ENCODE data around the gene FXYD5.
"Not testable (repeated sequence)": the region's sequence is repeated elsewhere in the genome, so short reads cannot be mapped to it uniquely, and the experiment has no call there.

FXYD5 gene

DNA sequence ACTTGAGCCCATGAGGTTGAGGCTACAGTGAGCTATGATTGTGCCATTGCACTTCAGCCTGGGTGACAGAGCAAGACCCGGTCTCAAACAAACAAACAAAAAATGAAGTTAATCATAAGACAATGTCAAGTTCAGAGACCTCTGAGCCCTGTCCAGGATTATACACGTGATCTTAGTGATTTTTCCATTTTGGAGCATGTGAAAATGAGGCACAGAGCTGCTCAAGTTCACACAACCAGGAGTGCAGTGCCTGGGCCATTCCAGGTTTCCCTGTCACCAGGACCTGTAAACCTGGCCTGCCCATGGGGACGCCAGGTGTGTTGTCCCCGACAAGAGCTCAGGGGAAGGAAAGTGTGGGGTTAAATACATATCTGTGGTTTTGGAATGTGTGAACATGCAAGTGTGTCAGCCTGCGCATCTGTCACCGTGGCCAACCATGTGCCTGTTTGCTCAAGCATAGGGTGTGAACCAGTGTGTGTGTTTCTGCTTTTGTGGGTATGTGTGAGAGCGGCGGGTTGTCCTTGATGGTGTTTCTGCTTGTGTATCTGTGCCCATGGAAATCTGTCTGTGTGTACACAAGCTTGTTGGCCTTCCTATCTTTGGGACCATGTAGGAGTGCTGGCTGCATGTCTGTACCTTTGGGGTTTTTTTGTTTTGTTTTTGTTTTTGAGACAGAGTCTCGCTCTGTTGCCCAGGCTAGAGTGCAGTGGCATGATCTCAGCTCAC, 17.4 kb upstream of the FXYD5 start:
- DNase-seq (ENCODE audit: low read depth), result no peak

DNA sequence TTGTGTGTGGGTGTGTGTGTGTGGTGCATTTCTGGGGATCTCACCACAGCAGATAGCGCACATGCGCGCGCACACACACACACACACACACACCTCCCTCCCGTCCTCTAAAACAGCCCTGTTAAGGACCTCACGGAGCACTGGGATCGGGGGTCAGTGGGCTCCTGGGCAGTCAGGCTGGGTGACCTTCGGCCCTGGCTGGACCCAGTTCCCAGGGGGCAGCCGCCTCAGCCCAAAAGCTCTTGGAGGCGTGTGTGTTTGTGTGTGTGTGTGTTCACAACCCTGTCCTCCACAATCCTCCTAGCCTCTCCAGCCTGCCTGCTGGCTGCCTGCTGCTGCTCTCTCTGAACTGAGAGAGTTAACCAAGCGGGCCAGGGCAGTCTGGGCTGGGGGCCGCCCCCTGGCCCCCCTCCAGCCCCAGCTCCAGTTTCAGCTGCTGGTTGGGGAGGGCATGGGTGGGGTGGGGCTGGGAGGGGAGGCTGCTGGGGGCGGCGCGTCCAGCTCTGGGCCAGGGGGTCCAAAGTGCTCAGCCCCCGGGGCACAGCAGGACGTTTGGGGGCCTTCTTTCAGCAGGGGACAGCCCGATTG, 16.1 kb upstream of the FXYD5 start, which contains the start of gene FXYD1:
TSS of gene FXYD1 (plus strand) at position 520 of the 588 bp plus-strand sequence. CDS start 1,256 bp downstream, outside the sequence.
- DNase-seq (ENCODE audit: low read depth), result no peak

- DNase-seq (ENCODE audit: low read depth), result no peak
Observed at GRCh38 chr19:35140207-35140961, 14.2 kb upstream of the FXYD5 start.

GRCh38 chr19:35140962-35141836, 13.3 kb upstream of the FXYD5 start:
- peak; percentile 91 for DNase-seq (ENCODE audit: low read depth)

DNA sequence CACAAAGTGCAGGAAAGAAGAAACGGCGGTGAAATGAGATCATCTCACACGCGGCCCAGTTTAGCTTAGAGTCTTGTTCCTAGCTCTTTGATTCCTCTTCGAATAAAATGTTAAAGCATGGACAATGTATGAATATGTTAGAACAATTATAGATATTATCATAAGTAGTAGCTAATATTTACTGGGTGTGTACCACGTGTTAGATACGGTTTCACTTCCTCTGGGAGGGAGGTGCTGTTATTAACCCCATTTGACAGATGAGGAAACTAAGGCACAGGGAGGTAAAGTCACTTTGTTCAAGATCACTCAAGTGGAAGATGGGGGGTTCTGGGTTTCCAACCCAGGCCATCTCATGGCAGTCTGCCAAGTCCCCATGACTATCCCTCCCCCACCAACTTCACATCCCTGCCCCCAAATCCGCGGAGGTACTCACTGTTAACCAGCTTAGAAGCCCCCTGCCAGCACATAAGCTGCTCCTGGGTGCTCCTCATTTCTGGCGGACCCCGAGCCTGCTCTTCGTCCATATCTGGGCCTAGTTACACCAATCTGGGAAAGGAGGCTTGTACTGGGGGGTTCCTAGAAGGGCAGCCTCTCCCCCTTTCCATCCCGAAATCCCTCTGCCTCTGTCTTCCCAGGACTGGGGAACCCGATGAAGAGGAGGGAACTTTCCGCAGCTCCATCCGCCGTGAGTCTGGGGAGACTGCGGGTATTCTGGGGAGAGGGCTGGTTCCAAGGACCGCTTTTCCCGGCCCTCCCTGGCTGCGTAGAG, 12.5 kb upstream of the FXYD5 start:
- no peak for DNase-seq (ENCODE audit: low read depth)

- DNase-seq (ENCODE audit: low read depth), result peak; percentile 63
Observed at GRCh38 chr19:35142606-35143230, 11.8 kb upstream of the FXYD5 start.

DNA sequence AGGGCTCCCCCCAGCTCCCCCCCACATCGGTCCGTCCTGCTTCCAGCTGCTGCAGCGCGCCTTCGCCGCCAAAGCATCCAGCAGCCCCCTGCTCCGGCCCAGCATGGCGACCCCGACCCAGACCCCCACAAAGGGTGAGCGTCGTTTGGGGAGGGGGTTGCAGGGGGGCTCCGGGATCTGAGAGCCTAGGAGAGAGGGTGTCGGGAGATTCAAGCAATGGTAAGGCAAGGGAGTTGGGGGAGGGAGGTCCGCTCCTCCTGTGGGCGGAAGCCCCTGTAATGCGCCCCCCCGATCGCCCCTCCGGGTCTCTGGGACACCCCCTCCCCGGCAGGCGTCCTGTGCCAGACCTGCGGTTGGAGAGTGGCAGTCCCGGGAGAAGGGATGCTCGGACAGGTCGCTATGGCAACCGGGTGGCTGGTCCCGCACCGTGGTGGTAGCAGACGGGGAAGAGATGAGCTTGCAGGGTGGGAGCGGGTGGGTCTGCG, 11.3 kb upstream of the FXYD5 start, which contains the start of gene FXYD7:
TSS of gene FXYD7 (plus strand) at position 25 of the 485 bp plus-strand sequence. CDS start at position 104, 79 bp downstream.
- no peak for DNase-seq (ENCODE audit: low read depth)

DNA sequence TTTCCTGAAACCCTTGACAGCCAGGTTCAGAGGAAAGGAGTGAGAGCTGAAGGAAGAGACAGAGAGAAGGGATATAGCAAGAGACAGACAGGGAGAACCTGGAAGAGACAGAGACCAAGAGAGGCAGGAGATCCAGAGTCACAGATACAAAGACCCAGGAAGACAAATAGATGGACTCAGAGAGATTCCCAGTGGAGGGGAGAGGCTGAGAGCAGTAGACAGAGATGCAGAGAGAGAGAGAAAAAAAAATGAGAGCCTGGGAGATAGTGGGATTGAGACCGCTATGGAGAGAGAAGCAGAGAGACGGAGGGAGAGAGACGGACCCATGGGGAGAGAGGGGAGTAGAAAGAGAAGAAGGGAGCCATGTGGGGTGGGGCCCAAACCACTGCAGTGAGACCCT, 10.7 kb upstream of the FXYD5 start:
- DNase-seq (ENCODE audit: low read depth), result no peak

GRCh38 chr19:35144259-35144599, 10.3 kb upstream of the FXYD5 start:
- no peak for DNase-seq (ENCODE audit: low read depth)

GRCh38 chr19:35144600-35145436, 9.7 kb upstream of the FXYD5 start:
- peak; percentile 59 for DNase-seq (ENCODE audit: low read depth)

- no peak for DNase-seq (ENCODE audit: low read depth)
Observed at GRCh38 chr19:35146746-35147459, 7.6 kb upstream of the FXYD5 start.

DNA sequence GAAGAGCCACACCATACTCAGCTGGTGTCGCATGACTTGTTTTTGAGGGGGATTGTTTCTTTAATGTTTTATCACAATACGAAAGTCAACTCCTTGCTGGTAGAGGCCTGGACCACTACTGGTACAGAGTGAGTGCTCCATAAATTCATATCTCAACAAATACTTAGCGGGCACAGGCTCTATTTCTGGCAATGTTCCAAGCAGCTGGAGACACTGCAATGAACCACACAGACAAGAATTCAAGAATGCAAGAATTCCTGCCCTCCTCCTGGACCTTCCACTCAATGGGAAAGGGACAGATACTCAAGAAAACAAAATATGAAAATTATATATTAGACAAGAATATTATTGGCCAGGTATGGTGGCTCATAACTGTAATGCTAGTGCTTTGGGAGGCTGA, 5.1 kb upstream of the FXYD5 start:
- DNase-seq (ENCODE audit: low read depth), result no peak

DNA sequence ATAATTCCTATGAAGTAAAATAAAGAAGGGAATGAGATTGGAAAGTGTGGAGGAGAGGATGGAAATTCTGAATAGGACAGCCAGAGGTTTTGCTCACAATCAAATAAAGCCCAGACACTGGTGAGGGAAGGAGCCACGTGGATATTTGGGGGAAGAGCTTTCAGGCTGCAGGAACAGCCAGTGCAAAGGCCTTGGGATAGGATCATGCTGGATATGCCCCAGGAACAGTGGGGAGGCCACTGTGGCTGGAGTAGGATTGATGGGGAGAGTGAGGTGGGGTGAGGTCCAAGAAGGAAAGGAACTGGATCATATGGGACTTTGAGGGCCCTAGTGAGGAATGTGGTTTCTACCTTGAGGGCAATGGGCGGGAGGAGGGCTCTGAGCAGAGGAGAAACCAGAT, 4.1 kb upstream of the FXYD5 start:
- DNase-seq (ENCODE audit: low read depth), result no peak

DNA sequence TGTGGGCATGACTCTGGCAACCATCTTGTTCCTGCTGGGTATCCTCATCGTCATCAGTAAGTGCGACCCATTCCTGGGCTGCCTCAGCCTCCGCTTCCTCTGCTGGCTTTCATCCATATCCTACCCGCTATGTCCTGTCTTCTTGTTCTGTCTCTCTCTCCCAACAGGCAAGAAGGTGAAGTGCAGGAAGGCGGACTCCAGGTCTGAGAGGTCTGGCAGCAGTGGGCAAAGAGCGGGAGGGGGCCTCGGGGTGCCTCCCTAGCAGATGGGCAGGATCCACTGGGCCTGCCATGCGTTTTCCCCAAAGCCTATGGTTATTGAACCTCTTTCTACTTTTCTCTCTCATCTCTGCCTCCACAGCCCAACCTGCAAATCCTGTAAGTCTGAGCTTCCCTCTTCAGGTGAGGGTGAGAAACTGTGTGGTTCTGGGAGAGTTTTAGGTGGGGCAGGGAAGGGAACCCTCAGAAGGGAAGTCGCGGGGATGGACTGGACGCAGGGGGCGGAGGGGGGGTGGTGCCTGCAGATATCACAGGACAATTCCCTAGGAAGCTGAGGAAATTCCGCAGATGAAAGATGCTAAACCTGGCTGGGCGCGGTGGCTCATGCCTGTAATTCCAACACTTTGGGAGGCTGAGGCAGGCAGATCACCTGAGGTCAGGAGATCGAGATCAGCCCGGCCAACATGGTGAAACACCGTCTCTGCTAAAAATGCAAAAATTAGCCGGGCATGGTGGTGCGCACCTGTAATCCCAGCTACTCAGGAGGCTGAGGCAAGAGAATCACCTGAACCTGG, 3.1 kb upstream of the FXYD5 start:
- no peak for DNase-seq (ENCODE audit: low read depth)

DNA sequence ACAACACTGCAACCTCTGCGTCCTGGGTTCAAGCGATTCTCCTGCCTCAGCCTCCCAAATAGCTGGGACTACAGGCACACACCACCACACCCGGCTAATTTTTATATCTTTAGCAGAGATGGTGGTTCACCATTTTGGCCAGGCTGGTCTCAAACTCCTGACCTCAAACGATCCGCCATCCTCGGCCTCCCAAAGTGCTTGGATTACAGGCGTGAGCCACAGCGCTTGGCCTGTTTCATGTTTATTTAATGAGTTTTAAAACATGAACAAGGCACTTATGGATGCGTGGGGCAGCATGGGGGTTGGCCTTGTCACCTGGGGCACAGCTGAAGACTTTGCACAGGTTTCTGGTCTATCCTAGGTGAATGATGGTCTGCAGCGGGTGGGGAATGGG, 1.4 kb upstream of the FXYD5 start:
- DNase-seq (ENCODE audit: low read depth), result not testable (repeated sequence)

DNA sequence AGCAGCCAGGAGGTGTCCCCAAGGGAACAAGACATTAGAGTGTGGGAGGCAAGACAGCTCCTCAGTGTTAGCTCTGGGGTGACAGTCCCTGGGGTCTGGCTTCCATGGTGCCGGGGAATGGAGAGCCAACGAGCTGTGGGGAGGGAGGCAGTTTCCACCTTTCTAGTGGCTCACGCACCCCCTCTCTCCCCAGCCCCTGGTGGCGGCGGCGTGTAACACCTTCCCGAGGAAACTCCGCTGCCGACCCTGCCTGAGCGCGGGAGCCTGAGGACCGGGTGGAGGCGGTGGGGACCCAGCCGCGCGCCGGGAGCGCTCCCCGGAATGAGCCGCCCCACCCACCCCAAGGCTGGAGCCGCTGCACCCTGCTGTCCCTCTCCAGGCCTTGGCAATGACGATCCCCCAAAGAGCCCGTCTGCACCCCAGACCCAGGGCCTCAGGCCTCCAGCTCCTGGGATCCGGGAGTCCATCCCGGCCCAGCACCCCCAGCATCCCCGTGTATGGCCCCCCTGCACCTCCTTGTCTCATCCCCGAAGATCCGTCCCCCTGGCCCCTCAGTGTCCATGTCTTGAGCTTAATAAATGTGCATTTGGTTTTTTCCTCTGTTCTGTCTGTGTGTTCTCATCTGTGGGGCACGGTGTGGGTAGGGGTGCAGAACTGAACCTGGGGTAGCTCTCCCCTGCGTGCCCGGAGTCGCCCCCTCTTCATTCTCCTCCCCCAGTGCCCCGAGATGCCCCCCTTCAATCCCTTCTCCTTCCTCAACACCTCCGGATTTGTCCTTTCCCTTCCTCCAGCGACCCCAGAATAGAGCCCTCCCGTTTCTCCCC, 622 bp upstream of the FXYD5 start:
- DNase-seq (ENCODE audit: low read depth), result peak; percentile 76

GRCh38 chr19:35155441-35155840, 906 bp downstream of the FXYD5 start:
- peak; percentile 32 for DNase-seq (ENCODE audit: low read depth)
